NCI-H1105 (cell line): Measurements from ENCODE around the gene ARMC5.
"Not testable (repeated sequence)": the region's sequence is repeated elsewhere in the genome, so short reads cannot be mapped to it uniquely, and the experiment has no call there.

ENCODE experiments used
- DNase-seq: peaks from one replicate; lab custom pipeline; 2025; lab: John Stamatoyannopoulos, UW

The ARMC5 gene

DNA sequence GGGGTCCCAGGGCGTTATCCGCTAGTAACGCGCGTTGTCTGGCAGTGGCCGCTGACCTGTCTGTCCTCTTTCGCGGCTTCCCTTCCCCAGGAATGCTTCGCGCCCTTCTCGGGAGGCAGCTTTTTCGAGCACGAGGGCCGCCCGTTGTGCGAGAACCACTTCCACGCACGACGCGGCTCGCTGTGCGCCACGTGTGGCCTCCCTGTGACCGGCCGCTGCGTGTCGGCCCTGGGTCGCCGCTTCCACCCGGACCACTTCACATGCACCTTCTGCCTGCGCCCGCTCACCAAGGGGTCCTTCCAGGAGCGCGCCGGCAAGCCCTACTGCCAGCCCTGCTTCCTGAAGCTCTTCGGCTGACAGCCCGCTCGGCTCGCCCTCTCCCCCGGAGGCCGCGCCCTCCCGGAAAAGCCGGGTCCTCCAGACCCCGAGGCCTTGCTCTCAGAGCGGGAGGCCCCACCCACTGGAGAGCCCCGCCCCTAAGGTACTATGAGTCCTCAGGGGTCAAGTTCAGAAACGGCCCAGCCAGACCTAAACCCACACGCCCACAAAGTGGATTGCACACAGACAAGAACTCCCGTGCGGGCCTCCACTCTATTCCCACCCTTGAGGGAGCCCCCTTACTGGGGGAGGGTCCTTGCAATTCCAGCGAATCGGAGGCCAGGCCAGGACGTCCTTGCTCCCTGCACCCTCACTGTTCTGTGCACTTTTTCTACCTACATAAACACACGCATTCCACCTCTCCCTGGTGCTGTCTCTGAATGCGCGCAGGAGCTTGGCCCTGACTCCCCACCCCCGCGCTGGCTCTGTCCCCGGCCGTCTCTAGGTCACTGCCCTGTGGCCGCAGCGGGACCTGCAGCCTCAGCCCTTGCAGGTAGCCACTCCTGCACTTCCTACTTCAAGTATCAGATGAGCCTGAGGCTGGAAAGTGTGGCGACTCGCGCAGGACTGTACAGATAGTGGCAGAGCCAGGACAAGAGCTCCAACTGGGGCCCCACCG, 18.2 kb downstream of the ARMC5 start:
- DNase-seq: no peak

DNA sequence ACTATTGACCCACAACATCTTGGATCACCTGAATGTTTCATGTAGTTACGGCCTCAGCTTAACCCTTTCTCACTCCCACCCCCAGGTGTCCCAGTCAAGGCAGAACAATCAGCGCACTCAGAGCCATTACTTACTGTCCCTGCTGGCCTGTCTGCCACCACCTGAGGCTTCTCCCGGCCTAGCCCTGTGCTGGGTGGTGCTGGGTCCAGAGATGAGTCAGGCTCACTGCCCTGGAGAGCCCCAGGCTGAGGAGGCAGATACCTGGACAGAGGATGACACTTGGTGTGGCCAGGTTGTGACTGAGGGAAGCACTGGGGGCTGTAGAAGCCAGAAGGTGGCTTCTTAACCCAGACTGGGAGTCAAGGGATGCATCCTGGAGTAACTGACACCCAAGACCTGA, 19.7 kb downstream of the ARMC5 start:
- no peak for DNase-seq

DNA sequence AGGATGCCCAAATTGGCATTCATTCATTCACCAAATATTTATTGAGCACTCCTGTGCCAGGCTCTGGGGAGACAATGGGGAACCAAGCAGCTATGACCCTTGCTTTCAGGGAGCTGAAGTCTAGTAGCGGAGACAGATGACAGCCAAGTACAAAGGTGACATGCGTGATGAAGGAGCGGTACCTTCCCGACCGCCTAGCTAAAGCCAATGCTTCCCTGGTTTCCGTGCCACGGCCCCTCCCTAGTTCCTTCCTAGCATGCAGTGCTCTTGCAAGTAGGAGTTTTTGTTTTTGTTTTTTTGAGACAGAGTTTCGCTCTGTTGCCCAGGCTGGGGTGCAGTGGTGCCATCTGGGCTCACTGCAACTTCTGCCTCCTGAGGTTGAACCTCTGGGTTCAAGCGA, 20.4 kb downstream of the ARMC5 start:
- DNase-seq: no peak

DNA sequence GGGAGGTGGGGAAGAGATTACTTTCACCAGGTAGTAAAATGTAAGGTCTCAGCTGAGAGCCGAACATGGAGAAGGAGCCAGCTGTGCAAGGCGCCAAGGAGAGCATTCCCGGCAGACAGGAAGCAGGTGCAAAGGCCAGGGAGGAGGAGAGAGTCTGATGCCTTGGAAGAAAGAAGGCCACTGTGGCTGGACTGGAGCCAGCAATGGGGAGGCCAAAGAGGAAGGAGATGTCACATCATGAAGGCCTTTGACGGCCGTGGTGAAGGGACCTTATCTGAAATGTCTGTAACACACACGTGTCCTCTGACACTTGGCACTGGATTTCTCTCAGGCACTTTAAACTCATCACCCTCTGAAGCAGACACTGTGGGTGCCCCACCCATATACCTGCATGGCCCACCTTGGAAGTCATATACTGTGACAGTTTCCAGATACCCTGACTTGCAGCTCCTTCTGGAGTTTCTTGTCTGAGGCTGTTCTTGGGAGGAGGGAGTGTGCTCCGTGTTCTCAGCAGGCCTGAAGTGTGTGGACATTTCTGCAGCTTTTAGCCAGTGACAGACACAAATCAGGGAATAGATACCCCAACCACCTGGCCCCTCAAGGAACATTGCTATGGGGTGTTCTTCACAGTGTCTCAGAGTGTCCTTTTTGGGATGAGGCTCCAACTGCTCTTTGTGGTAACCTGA, 21.7 kb downstream of the ARMC5 start:
- DNase-seq: no peak

DNA sequence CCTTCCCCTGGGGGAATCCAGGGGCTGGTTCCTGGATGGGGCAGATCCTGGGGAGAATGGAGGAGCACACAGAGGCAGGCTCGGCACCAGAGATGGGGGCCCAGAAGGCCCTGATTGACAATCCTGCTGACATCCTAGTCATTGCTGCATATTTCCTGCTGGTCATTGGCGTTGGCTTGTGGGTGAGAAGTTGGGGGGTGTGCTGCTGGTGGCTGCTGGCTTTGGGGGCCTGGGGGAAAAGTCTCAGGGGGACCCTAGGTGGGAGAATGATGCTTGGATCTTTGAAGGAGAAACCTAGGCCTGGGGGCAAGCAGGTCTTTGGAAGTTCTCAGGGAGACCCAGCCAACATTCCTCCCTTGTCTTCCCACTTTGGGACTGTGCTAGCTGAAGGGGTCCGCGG, 23.8 kb downstream of the ARMC5 start, which contains the start of gene SLC5A2:
TSS of gene SLC5A2 (plus strand) at position 43 of the 400 bp plus-strand sequence. CDS start at position 57, 14 bp downstream.
- DNase-seq: no peak

DNA sequence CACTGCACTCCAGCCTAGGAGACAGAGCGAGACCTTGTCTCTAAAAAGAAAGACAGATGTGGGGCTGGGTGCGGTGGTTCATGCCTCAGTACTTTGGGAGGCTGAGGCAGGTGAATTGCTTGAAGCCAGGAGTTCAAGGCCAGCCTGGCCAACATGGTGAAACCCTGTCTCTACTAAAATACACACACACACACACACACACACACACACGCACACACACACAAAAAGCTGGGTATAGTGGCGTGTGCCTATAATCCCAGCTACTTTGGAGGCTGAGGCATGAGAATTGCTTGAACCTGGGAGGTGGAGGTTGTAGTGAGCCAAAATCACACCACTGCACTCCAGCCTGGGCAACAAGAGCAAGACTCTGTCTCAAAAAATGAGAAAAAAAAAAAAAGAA, 24.7 kb downstream of the ARMC5 start:
- not testable (repeated sequence) for DNase-seq

DNA sequence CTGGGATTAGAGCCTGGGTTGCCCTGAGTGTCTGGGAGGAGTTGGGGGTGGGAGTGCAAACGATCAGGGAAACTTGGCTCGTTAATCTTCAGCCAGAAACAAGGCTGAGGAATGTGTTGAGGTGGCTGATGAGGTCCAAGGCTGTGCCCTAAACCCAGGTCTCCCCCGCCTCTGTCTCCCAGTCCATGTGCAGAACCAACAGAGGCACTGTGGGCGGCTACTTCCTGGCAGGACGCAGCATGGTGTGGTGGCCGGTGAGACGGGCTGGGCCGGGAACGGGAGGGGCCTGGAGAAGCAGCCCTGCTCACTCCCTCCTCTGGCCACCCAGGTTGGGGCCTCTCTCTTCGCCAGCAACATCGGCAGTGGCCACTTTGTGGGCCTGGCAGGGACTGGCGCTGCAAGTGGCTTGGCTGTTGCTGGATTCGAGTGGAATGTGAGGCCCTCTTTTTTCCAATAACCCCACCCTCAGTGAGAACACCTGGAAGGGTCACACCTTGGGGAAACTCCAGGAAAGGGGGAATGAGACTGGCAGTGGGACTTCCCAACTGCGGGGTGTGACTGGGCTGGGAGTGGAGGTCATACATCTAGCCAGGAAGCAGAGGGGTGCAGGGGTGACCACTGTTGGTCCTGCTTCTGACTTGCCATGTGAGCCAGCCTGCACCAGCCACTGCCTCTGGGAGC, 25.3 kb downstream of the ARMC5 start:
- DNase-seq: no peak

DNA sequence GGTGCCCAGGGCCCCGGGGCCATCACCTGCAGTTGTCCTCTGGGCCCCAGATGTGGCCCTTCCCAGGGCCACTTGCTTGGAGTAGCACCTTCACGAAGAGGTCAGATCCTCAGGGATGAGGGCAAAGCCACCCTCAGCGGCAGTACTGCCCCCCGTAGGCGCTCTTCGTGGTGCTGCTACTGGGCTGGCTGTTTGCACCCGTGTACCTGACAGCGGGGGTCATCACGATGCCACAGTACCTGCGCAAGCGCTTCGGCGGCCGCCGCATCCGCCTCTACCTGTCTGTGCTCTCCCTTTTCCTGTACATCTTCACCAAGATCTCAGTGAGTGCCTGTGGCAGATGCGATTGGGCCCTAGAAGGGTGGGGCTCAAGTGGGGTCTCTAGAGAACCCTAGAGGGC, 26.3 kb downstream of the ARMC5 start:
- no peak for DNase-seq

DNA sequence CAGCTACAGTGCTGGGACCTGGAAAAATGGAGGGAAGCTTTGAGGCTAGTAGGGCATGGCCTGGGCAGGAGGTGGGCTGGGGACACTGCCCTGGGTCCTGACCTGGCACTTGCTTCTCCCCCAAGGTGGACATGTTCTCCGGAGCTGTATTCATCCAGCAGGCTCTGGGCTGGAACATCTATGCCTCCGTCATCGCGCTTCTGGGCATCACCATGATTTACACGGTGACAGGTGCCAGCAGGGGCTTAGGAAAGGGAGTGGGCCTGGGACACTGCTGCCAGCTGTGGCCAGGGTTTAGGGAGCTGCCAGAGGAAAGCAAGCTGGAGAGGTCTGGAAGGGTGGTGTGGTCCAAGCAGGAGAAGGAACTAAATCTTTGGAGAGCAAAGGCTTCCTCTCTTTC, 26.7 kb downstream of the ARMC5 start:
- DNase-seq: no peak

DNA sequence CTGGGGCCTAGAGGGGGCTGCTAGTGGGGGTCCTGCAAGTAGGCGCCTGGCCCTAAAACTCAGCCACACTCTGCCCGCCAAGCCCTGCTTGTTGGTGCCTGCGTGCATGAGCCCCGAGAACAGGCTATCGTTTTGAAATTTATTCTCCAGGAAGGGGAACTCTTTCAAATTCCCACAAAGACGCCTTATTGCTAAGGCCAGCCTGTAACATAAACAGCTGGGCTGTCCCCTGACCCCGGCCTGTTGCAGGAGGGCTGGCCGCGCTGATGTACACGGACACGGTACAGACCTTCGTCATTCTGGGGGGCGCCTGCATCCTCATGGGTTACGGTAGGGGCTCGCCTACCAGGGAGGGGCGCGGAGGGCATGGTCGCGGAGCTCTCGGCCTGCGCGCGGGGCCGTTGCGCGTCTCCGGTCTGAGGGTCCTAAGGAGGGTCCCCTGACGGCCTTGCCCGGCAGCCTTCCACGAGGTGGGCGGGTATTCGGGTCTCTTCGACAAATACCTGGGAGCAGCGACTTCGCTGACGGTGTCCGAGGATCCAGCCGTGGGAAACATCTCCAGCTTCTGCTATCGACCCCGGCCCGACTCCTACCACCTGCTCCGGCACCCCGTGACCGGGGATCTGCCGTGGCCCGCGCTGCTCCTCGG, 27.9 kb downstream of the ARMC5 start:
- DNase-seq: no peak

DNA sequence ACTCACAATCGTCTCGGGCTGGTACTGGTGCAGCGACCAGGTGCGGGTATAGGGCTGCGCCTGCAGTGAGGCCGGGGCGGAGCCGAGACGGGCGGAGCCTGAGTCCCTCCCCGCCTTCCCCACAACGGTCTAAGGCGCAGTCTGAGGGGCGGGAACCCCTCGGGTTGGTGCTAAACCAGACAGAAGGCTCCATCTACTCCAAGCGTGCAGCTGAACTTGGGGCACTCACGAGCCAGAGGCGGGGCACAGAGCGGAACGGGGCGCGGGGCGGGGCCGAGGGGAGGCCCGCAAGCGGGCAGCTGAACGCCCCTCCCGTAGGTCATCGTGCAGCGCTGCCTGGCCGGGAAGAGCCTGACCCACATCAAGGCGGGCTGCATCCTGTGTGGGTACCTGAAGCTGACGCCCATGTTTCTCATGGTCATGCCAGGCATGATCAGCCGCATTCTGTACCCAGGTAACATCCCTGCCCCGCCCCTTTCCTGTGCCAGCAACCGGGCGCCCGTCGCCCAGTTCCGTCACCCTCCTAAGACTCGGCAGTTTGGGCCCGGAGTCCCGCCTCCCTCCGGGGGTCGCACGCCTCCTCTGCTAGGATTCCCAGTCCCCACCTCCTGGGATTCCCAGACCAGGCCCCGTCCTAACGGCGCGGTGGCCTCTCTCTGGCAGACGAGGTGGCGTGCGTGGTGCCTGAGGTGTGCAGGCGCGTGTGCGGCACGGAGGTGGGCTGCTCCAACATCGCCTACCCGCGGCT, 28.6 kb downstream of the ARMC5 start:
- peak; percentile 61 for DNase-seq

DNA sequence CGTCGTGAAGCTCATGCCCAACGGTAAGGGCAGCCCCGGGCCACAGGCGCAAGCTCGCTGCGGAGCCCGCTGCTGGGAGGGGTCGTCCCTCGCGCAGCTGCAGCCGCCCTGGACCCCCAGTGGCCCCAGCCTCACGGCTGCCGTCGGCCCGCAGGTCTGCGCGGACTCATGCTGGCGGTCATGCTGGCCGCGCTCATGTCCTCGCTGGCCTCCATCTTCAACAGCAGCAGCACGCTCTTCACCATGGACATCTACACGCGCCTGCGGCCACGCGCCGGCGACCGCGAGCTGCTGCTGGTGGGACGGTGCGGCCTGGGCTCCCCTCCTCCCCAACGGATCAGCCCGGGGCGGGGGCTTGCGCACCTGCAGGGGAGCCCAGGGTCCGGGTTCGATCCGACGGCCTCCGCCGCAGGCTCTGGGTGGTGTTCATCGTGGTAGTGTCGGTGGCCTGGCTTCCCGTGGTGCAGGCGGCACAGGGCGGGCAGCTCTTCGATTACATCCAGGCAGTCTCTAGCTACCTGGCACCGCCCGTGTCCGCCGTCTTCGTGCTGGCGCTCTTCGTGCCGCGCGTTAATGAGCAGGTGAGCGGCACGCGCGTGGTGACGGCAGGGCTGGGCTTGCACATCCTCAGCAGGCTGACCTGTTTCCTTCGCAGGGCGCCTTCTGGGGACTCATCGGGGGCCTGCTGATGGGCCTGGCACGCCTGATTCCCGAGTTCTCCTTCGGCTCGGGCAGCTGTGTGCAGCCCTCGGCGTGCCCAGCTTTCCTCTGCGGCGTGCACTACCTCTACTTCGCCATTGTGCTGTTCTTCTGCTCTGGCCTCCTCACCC, 29.4 kb downstream of the ARMC5 start:
- peak; percentile 9 for DNase-seq

DNA sequence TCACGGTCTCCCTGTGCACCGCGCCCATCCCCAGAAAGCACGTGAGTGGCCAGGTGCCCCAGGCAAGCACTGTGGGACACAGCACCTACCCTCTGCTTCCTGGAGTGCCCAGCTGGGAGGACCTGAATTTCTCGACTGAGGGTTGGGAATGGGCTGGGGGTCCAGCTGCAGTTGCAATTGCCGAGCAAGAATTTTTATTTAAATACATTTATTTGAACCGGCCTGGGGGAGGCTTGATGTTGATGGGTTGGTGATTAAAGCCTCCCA, 29.9 kb downstream of the ARMC5 start:
- DNase-seq: no peak

DNA sequence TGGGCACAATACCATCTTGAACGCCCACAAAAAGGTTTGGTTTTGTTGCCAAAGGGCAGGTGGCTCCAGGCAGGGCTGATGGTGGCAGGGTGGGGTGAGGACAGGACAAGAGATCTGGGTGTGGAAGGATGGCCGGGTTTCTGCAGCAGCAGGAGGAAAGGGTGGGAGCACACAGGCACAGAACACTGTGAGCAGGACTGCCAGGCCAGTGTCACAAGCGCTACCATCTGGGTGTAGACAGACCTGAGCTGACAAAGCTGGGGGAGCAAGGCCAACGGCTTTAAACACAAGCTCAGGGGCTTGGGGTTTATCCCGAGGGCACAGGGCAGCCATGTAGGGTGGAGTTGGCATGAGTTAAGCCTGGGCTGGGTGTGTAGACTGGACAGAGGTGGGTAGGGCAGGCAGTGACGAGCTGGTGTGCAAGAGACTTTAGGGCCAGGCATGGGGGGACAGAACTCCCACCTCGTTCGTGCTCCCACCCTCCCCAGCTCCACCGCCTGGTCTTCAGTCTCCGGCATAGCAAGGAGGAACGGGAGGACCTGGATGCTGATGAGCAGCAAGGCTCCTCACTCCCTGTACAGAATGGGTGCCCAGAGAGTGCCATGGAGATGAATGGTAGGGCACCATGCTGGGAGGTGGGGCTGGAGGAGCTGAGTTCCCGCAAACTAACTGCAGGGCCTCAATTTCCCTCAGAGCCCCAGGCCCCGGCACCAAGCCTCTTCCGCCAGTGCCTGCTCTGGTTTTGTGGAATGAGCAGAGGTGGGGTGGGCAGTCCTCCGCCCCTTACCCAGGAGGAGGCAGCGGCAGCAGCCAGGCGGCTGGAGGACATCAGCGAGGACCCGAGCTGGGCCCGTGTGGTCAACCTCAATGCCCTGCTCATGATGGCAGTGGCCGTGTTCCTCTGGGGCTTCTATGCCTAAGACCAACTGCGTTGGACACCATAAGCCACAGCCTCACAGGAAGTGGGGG, 30.6 kb downstream of the ARMC5 start:
- no peak for DNase-seq

DNA sequence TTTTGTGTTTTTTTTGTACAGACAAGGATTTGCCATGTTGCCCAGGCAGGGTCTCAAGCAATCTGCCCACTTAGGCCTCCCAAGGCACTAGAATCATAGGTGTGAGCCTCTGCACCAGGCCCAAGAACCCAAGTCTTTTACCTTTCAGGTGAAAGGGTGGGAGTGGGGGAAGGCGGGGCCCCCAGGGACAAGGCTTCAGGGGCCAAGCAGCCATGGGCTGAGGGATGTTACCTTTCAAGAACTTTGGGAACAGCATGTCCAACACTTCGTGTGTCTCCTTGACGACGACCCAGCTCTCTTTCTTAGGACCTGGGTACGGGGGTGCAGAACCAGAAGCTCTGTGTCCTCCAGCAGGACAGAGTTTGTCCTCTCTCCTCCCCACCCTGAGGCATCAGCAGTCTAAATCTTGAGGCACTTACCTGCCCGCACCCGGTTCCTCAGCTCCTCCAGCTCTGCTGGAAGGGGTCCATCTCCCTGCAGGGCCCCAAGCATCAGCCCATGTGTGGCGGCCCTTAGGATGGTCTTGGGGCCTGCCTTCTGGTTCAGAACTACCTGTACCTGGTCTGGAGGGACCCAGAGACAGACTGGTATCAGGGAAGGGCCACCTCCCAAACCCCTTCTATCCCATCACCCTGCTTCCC, 32.6 kb downstream of the ARMC5 start:
- no peak for DNase-seq

DNA sequence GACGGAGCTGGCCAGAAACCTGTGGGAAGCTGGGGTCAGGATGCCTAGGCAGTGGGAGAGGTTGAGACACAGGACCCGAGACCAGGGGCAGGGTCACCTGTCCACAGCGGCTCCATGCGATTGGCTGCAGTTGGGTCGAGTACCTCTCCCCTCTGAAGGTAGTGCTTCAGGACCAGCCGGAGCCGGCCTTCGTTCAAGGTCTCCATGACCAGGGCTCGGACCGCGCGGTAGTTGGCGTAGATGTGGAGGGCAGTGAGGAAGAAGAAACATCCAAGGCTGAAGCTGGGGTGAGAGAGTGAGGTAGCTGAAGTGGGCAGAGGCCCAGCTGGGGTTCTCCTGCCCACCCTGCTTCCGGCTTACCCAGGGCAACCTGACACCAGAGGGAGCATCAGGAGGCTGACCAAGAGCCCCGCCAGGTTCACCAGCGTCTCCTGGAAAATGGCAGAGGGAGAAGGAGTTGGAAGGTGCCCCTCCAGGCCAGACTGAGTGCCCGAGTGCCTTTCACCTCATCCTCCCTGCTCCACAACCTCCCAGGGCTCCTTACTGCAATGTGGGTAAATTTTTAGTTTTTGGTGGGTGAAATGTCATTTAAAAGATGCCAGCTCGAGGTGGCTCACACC, 34.3 kb downstream of the ARMC5 start:
- DNase-seq: no peak

DNA sequence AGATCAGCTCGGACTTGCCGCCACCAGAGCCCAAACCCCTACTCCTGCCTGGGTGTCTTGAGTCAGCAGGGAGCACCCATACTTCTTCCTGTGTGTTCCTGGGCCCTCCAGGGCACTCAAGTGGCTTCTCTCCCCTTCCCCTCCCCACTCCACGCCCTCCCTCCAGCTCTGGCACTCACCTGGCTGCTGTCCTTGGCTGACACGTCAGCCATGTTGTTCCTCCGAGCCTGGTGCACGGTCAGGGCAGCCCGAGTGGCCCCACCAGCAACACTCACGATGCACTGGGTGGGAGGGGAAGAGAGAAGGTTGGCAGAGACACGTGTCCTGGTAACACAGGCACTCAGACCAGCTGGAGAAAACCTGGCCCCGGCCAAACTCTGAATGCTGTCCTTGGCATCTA, 37.4 kb downstream of the ARMC5 start:
- DNase-seq: no peak

DNA sequence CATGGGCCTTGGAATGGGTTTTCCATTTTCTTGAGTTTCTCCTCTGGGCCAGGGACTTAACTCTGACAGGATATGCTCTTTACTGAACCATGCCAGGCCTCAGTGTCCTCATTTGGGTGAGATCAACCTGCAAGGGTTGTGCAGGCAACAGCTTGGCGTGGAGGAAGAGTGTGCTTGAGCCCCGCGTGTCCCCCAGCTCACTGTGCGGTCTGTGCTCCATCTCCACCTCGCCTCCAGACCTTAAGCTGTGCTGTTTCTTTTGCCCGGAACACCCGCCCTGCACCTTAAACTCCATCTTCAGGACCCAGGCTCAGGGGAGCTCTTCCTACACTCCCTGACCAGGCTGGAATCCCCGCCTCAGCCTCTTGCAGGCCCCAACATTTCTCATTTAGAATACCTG, 39.2 kb downstream of the ARMC5 start:
- DNase-seq: no peak

DNA sequence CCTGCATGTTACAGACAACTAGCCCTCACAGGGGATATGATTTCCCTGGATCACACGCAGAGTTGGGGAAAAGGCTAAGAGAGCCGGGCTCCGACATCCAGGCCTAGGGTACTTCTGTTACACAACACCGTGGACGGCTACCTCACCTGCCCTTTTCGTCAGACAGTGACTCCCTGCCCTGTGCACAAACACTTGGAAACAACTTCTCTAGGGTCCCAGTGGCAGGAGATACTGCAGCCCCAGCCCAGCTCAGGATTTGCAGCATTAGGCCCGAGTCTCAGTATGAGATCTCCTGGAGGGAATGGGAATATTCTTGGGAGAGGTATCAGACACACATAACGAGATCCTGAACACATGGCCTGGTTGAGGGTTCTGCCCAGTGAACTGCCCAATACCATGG, 40.6 kb downstream of the ARMC5 start:
- no peak for DNase-seq
